HepG2 (cell line): Measurements from ENCODE around the gene DPH6. TPM values are rescaled to one million over a fixed set of nuclear protein-coding genes. Genes with fewer than 3 reads are reported as not detected.

Source experiments
- ATAC-seq: fragments of 200-7000 bp; cut with Tn5 transposase; 3 replicates; pipeline ENCODE4 v1.9.1; 2020; ENCODE audit warnings: mild to moderate bottlenecking, moderate library complexity
- BruUV-seq: library from RNA; stranded (reverse); fragments of 400-500 nt; replicated peaks from 2 replicates; lab custom pipeline; 2021; lab: Mats Ljungman, UMichigan
- CTCF ChIA-PET: fragments of 300-600 bp; formaldehyde crosslinking; extraction: SDS; loops from one replicate; lab custom pipeline; 2021; ENCODE audit warnings: low total read pairs, inconsistent platforms, low intra/inter-chr PET ratio; lab: Yijun Ruan, JAX
- POLR2A ChIA-PET: fragments of 350-600 bp; sonication (Branson Sonifier 250); formaldehyde crosslinking; loops from one replicate; lab custom pipeline; 2020; ENCODE audit warnings: antibody characterized with exemption, inconsistent platforms; lab: Yijun Ruan, JAX
- DNase-seq: peaks from one replicate; pipeline ENCODE4 v3.0.0-alpha.2; 2015; ENCODE audit warnings: low spot score
- FAIRE-seq: peaks from 3 replicates; lab custom pipeline; 2011; peaks lifted over from hg19 to GRCh38; lab: Jason Lieb, UNC
- H2AFZ ChIP-seq: one replicate; pipeline ENCODE4 v1.6.1; 2011; ENCODE audit warnings: low read length, inconsistent platforms
- H3K27ac ChIP-seq: fragments of 300-600 bp; 3 replicates; pipeline ENCODE4 v1.8.0; 2011; ENCODE audit warnings: mixed run types, mild to moderate bottlenecking, mixed read lengths, low read length, inconsistent platforms; ENCODE audit not compliant: insufficient read depth; ENCODE audit errors: extremely low read length
- H3K27me3 ChIP-seq, 2 experiments: fragments of 200-600 bp in 1 of 2; 2 replicates in 1 of 2; 3 replicates in 1 of 2; pipeline versions ENCODE4 v1.6.0 to v1.8.0; 2011; ENCODE audit warnings: low read length in 2 of 2, mild to moderate bottlenecking in 2 of 2, moderate library complexity in 2 of 2, inconsistent platforms in 1 of 2; ENCODE audit not compliant: insufficient read depth in 2 of 2, control insufficient read depth in 1 of 2
- H3K36me3 ChIP-seq, 2 experiments: fragments of 200-600 bp in 1 of 2; replicated peaks in 1 of 2; 2 replicates in 1 of 2; 3 replicates in 1 of 2; pipeline versions ENCODE4 v1.5.1 to v1.8.0; 2011; ENCODE audit warnings: low read length in 2 of 2, inconsistent platforms in 1 of 2; ENCODE audit not compliant: insufficient read depth in 2 of 2, control insufficient read depth in 1 of 2
- H3K4me1 ChIP-seq: 2 replicates; pipeline ENCODE4 v1.5.1; 2012; ENCODE audit warnings: low read length, inconsistent platforms; ENCODE audit not compliant: insufficient read depth
- H3K4me2 ChIP-seq: 2 replicates; pipeline ENCODE4 v1.6.0; 2011; ENCODE audit warnings: low read depth, low read length, inconsistent platforms
- H3K4me3 ChIP-seq, 3 experiments: fragments of 200-600 bp in 1 of 3; sonication (generic), shearing (Covaris generic) in 1 of 3; replicated peaks in 1 of 3; 2 replicates each; pipeline ENCODE4 v1.5.1; 2011 to 2016; ENCODE audit warnings: low read length in 3 of 3, inconsistent platforms in 2 of 3, low read depth in 2 of 3, mild to moderate bottlenecking in 2 of 3, control low read depth in 1 of 3, mixed read lengths in 1 of 3; ENCODE audit not compliant: insufficient read depth in 1 of 3
- H3K79me2 ChIP-seq: one replicate; pipeline ENCODE4 v1.6.1; 2011; ENCODE audit warnings: low read length, inconsistent platforms; ENCODE audit not compliant: insufficient read depth
- H3K9ac ChIP-seq: 2 replicates; pipeline ENCODE4 v1.6.0; 2011; ENCODE audit warnings: mild to moderate bottlenecking, low read depth, low read length, inconsistent platforms; ENCODE audit not compliant: insufficient read depth
- H3K9me3 ChIP-seq: 2 replicates; pipeline ENCODE4 v1.5.1; 2012; ENCODE audit warnings: mild to moderate bottlenecking, low read length
- H4K20me1 ChIP-seq: 2 replicates; pipeline ENCODE4 v1.6.0; 2011; ENCODE audit warnings: inconsistent platforms, mild to moderate bottlenecking, low read length, moderate library complexity; ENCODE audit not compliant: insufficient read depth
- EEA1 ChIP-seq: sonication (generic); formaldehyde crosslinking; IDR thresholded peaks from 2 replicates; pipeline ENCODE4 v1.5.1; 2020; ENCODE audit warnings: mild to moderate bottlenecking, missing genetic modification reagents, borderline replicate concordance
- HIVEP1 ChIP-seq: sonication (generic); formaldehyde crosslinking; IDR thresholded peaks from 2 replicates; pipeline ENCODE4 v1.4.0; 2020; ENCODE audit warnings: mild to moderate bottlenecking, missing genetic modification reagents
- HNF4G ChIP-seq, 2 experiments: sonication (generic) in 1 of 2; formaldehyde crosslinking in 1 of 2; IDR thresholded peaks; 2 replicates each; pipeline versions ENCODE4 v1.4.0 to v1.6.1; 2011 to 2020; ENCODE audit warnings: borderline replicate concordance in 2 of 2, low read depth in 2 of 2, mild to moderate bottlenecking in 2 of 2, low read length in 1 of 2, missing genetic modification reagents in 1 of 2, moderate library complexity in 1 of 2
- HNRNPH1 ChIP-seq: fragments of 200-400 bp; formaldehyde crosslinking; optimal IDR thresholded peaks from 2 replicates; pipeline ENCODE3; 2017; ENCODE audit warnings: mild to moderate bottlenecking, low read depth, low read length
- HNRNPK ChIP-seq: fragments of 200-400 bp; formaldehyde crosslinking; IDR thresholded peaks from 2 replicates; pipeline ENCODE4 v1.6.1; 2018; ENCODE audit warnings: low read length, low read depth, moderate library complexity, mild to moderate bottlenecking; ENCODE audit not compliant: poor library complexity, severe bottlenecking
- MXD1 ChIP-seq: sonication (generic); formaldehyde crosslinking; IDR thresholded peaks from 2 replicates; pipeline ENCODE4 v1.4.0; 2020; ENCODE audit warnings: mild to moderate bottlenecking, missing genetic modification reagents
- ZNF329 ChIP-seq: sonication (generic); formaldehyde crosslinking; IDR thresholded peaks from 2 replicates; pipeline ENCODE4 v1.9.0; 2021; ENCODE audit warnings: low read depth, mild to moderate bottlenecking, missing genetic modification reagents
- ZNF816 ChIP-seq: sonication (generic); formaldehyde crosslinking; IDR thresholded peaks from 2 replicates; pipeline ENCODE4 v1.8.0; 2022; ENCODE audit warnings: missing genetic modification reagents, mild to moderate bottlenecking, borderline replicate concordance
- ZNF839 ChIP-seq: sonication (generic); formaldehyde crosslinking; IDR thresholded peaks from 2 replicates; pipeline ENCODE4 v1.4.0; 2020; ENCODE audit warnings: missing genetic modification reagents, mild to moderate bottlenecking, borderline replicate concordance
- ZNF841 ChIP-seq: sonication (generic); formaldehyde crosslinking; IDR thresholded peaks from 2 replicates; pipeline ENCODE4 v1.8.1; 2023; ENCODE audit warnings: missing genetic modification reagents, borderline replicate concordance
- in situ Hi-C: cut with HindIII; loops from 2 replicates; pipeline ENCODE4 v1.10.0; 2017; ENCODE audit warnings: low pct_unique_long_range_greater_than_20kb; ENCODE audit not compliant: extremely low pct_ligation_motif_present
- intact Hi-C: fragments of 100-400 bp; cut with micrococcal nuclease; formaldehyde crosslinking; loops from one replicate; pipeline ENCODE4 v1.10.0; 2022; ENCODE audit not compliant: unreplicated experiment
- polyA plus RNA-seq, 8 experiments: library from polyadenylated mRNA; depleted of rRNA in 3 of 8; stranded (reverse) in 7 of 8; unstranded in 1 of 8; fragments of >200 nt; fragmentation: Illumina TruSeq in 4 of 8; extraction: Trizol in 4 of 8; gene quantifications; 2 replicates each; pipeline versions ENCODE4 v1.2.1 to v1.2.3, GENCODE V29; 2011 to 2016; ENCODE audit warnings: low read depth in 4 of 8, missing spikeins in 1 of 8, mixed read lengths in 1 of 8; ENCODE audit not compliant: insufficient read depth in 1 of 8
- total RNA-seq, 5 experiments: library from RNA; depleted of rRNA; stranded (reverse); fragments of >200 nt; fragmentation: Illumina TruSeq; extraction: Trizol; gene quantifications; 2 replicates each; pipeline ENCODE4 v1.2.3, GENCODE V29; 2016; ENCODE audit warnings: low read depth in 1 of 5
- TF ChIP-seq, protein P1 (sequence below): sonication (generic); formaldehyde crosslinking; IDR thresholded peaks from 2 replicates; pipeline ENCODE4 v1.4.0; 2020; ENCODE audit warnings: missing genetic modification reagents, mild to moderate bottlenecking, borderline replicate concordance
- TF ChIP-seq, protein P2 (sequence below): sonication (generic); formaldehyde crosslinking; conservative IDR thresholded peaks from 2 replicates; pipeline ENCODE4 v1.4.0; 2020; ENCODE audit warnings: mild to moderate bottlenecking, missing genetic modification reagents, moderate library complexity

DPH6 gene
- total and polyA plus RNA-seq, 2 of the 13 experiments (the other 11 are each of a cell fraction or from before 2014, with no cell fraction given), result 10.2 to 25.8 TPM

- 0 out of 5 replicates have a peak, but pooled peaks cover 0 to 3% of the 10 kb centered on the region in 2 experiments for H3K36me3 ChIP-seq
- DNase-seq, result no peak
- no peak overlapping the region for H3K27ac ChIP-seq
- ChIA-PET CTCF (no interaction called here), POLR2A (no interaction called here)
- no peak overlapping the region for H3K9ac ChIP-seq
- no peaks in the 10 kb centered on the region for H3K79me2 ChIP-seq
- H3K4me2 ChIP-seq, result no peak overlapping the region
- H3K9me3 ChIP-seq, result no peaks in the 10 kb centered on the region
- H4K20me1 ChIP-seq, result no peaks in the 10 kb centered on the region
- no peak for ATAC-seq
- no peak for FAIRE-seq
- no peak overlapping the region for H3K4me3 ChIP-seq
- no peak overlapping the region for H2AFZ ChIP-seq
- BruUV-seq, result no TSS peak
- no peaks in the 10 kb centered on the region for H3K27me3 ChIP-seq
- H3K4me1 ChIP-seq, result no peaks in the 10 kb centered on the region
- intact Hi-C loops, result no loop called here
- TF ChIP-seq, protein P1, sequence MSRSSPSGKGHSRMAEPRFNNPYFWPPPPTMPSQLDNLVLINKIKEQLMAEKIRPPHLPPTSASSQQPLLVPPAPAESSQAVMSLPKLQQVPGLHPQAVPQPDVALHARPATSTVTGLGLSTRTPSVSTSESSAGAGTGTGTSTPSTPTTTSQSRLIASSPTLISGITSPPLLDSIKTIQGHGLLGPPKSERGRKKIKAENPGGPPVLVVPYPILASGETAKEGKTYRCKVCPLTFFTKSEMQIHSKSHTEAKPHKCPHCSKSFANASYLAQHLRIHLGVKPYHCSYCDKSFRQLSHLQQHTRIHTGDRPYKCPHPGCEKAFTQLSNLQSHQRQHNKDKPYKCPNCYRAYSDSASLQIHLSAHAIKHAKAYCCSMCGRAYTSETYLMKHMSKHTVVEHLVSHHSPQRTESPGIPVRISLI (CRISPR knock-in tag), result no peak
- TF ChIP-seq ZNF329 (no peak), ZNF816 (CRISPR knock-in tag) (no peak), ZNF841 (no peak), EEA1 (no peak), MXD1 (CRISPR knock-in tag) (no peak), ZNF839 (CRISPR knock-in tag) (no peak), HNF4G (IDR thresholded peaks at IDR 0.05; ENCODE audit: borderline replicate concordance, low read depth, low read length) (no peak), HNF4G (CRISPR knock-in tag; IDR thresholded peaks at IDR 0.05; ENCODE audit: borderline replicate concordance, low read depth) (no peak), HIVEP1 (CRISPR knock-in tag) (no peak), HNRNPH1 (no peak), HNRNPK (no peak)
- TF ChIP-seq, protein P2, sequence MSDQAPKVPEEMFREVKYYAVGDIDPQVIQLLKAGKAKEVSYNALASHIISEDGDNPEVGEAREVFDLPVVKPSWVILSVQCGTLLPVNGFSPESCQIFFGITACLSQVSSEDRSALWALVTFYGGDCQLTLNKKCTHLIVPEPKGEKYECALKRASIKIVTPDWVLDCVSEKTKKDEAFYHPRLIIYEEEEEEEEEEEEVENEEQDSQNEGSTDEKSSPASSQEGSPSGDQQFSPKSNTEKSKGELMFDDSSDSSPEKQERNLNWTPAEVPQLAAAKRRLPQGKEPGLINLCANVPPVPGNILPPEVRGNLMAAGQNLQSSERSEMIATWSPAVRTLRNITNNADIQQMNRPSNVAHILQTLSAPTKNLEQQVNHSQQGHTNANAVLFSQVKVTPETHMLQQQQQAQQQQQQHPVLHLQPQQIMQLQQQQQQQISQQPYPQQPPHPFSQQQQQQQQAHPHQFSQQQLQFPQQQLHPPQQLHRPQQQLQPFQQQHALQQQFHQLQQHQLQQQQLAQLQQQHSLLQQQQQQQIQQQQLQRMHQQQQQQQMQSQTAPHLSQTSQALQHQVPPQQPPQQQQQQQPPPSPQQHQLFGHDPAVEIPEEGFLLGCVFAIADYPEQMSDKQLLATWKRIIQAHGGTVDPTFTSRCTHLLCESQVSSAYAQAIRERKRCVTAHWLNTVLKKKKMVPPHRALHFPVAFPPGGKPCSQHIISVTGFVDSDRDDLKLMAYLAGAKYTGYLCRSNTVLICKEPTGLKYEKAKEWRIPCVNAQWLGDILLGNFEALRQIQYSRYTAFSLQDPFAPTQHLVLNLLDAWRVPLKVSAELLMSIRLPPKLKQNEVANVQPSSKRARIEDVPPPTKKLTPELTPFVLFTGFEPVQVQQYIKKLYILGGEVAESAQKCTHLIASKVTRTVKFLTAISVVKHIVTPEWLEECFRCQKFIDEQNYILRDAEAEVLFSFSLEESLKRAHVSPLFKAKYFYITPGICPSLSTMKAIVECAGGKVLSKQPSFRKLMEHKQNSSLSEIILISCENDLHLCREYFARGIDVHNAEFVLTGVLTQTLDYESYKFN (CRISPR knock-in tag), result no peak
- in situ Hi-C loops, result no loop called here
These were observed 169.3 kb downstream of the DPH6 start for GRCh38 chr15:35376707-35377106.
